Ishikawa (cell line): ENCODE results near the gene SFN.

Experiments used
- EP300 ChIP-seq: IDR thresholded peaks from 2 replicates; pipeline ENCODE4 v1.6.1; 2012; ENCODE audit warnings: borderline replicate concordance
- FOXM1 ChIP-seq: IDR thresholded peaks from 2 replicates; pipeline ENCODE4 v1.6.1; 2012; ENCODE audit warnings: low read depth, borderline replicate concordance
- NFIC ChIP-seq: IDR thresholded peaks from 2 replicates; pipeline ENCODE4 v1.6.1; 2012
- RAD21 ChIP-seq: IDR thresholded peaks from 2 replicates; pipeline ENCODE4 v1.6.1; 2012; ENCODE audit warnings: low read depth
- TAF1 ChIP-seq: IDR thresholded peaks from 2 replicates; pipeline ENCODE4 v1.6.1; 2012; ENCODE audit warnings: low read depth, mild to moderate bottlenecking
- TEAD4 ChIP-seq: IDR thresholded peaks from 2 replicates; pipeline ENCODE4 v1.6.1; 2012
- TF ChIP-seq, protein P1 (sequence below): IDR thresholded peaks from 2 replicates; pipeline ENCODE4 v1.6.1; 2012
- TF ChIP-seq, protein P2 (sequence below): IDR thresholded peaks from 2 replicates; pipeline ENCODE4 v1.6.1; 2012; ENCODE audit warnings: low read depth, mild to moderate bottlenecking

DNA sequence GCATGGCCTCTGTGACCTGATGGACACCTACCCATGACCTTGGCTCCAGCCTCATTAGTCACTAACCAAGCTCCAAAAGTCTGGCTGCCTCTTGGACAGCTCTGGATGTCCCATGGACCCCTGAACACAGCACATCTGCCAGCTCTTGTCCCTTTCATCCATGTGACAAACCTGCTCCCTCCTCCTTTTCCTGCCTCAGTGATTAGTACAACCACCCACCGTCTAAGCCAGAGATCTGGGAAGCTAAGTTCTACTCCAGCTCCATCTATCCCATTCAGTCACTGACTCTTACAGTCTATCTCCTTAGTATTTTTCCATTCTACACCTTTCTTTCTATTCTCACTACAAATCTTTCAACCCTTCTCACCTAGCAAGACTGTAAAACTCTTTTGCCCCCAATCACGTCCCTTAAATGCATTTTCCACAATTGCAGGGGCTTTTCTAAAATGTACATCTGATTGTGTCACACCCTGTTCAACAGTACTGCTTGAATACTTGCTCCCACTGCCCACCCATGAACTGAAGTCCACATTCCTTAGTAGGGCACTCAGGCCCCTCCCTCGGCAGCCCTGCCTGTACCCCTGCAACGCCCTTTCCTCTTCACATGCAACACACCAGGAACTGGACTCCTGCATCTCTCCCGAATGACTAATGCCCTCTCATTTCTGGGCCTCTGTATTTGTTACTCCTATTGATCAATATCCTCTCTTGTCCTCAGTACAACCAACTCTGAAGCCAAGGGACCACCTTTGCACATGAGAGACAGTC lies 19.9 kb downstream of the SFN start:
- TF ChIP-seq RAD21 (no peak), NFIC (no peak), EP300 (no peak), TAF1 (no peak), FOXM1 (no peak), TEAD4 (no peak)
- TF ChIP-seq, protein P1, sequence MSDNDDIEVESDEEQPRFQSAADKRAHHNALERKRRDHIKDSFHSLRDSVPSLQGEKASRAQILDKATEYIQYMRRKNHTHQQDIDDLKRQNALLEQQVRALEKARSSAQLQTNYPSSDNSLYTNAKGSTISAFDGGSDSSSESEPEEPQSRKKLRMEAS = no peak
- TF ChIP-seq, protein P2, sequence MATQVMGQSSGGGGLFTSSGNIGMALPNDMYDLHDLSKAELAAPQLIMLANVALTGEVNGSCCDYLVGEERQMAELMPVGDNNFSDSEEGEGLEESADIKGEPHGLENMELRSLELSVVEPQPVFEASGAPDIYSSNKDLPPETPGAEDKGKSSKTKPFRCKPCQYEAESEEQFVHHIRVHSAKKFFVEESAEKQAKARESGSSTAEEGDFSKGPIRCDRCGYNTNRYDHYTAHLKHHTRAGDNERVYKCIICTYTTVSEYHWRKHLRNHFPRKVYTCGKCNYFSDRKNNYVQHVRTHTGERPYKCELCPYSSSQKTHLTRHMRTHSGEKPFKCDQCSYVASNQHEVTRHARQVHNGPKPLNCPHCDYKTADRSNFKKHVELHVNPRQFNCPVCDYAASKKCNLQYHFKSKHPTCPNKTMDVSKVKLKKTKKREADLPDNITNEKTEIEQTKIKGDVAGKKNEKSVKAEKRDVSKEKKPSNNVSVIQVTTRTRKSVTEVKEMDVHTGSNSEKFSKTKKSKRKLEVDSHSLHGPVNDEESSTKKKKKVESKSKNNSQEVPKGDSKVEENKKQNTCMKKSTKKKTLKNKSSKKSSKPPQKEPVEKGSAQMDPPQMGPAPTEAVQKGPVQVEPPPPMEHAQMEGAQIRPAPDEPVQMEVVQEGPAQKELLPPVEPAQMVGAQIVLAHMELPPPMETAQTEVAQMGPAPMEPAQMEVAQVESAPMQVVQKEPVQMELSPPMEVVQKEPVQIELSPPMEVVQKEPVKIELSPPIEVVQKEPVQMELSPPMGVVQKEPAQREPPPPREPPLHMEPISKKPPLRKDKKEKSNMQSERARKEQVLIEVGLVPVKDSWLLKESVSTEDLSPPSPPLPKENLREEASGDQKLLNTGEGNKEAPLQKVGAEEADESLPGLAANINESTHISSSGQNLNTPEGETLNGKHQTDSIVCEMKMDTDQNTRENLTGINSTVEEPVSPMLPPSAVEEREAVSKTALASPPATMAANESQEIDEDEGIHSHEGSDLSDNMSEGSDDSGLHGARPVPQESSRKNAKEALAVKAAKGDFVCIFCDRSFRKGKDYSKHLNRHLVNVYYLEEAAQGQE = no peak
